Measurements from ENCODE around the gene COQ3.
"Not testable (repeated sequence)": the region's sequence is repeated elsewhere in the genome, so short reads cannot be mapped to it uniquely, and the experiment has no call there.

Gene COQ3

GRCh38 chr6:99341862-99342455 lies 52.0 kb downstream of the COQ3 start:
- no peak for DNase-seq (ENCODE audit: low read depth)
- H3K4me3 ChIP-seq (ENCODE audit: low read depth, low read length): no peak overlapping the region

- DNase-seq (ENCODE audit: low read depth): no peak
- H3K4me3 ChIP-seq (ENCODE audit: low read depth, low read length): no peak overlapping the region
These were observed 55.8 kb downstream of the COQ3 start for GRCh38 chr6:99338188-99338587.

- H3K4me3 ChIP-seq (ENCODE audit: low read depth, low read length); DNase-seq (ENCODE audit: low read depth): not testable (repeated sequence)
These were observed 58.7 kb downstream of the COQ3 start for GRCh38 chr6:99335298-99335697.

- H3K4me3 ChIP-seq (ENCODE audit: low read depth, low read length): no peak overlapping the region
- DNase-seq (ENCODE audit: low read depth): peak; percentile 19
These were observed 59.4 kb downstream of the COQ3 start for GRCh38 chr6:99334526-99335127.

GRCh38 chr6:99333068-99333467 lies 60.9 kb downstream of the COQ3 start:
- no peak overlapping the region for H3K4me3 ChIP-seq (ENCODE audit: low read depth, low read length)
- DNase-seq (ENCODE audit: low read depth): no peak

GRCh38 chr6:99331531-99331930 lies 62.5 kb downstream of the COQ3 start:
- H3K4me3 ChIP-seq (ENCODE audit: low read depth, low read length): no peak overlapping the region
- DNase-seq (ENCODE audit: low read depth): no peak

GRCh38 chr6:99330159-99330558 lies 63.8 kb downstream of the COQ3 start:
- no peak overlapping the region for H3K4me3 ChIP-seq (ENCODE audit: low read depth, low read length)
- peak; percentile 27 for DNase-seq (ENCODE audit: low read depth)

- DNase-seq (ENCODE audit: low read depth): no peak
- H3K4me3 ChIP-seq (ENCODE audit: low read depth, low read length): no peak overlapping the region
These were observed 69.0 kb downstream of the COQ3 start for GRCh38 chr6:99324996-99325395.
